ENCODE measurements around the gene CPSF4L.

CPSF4L gene

DNA sequence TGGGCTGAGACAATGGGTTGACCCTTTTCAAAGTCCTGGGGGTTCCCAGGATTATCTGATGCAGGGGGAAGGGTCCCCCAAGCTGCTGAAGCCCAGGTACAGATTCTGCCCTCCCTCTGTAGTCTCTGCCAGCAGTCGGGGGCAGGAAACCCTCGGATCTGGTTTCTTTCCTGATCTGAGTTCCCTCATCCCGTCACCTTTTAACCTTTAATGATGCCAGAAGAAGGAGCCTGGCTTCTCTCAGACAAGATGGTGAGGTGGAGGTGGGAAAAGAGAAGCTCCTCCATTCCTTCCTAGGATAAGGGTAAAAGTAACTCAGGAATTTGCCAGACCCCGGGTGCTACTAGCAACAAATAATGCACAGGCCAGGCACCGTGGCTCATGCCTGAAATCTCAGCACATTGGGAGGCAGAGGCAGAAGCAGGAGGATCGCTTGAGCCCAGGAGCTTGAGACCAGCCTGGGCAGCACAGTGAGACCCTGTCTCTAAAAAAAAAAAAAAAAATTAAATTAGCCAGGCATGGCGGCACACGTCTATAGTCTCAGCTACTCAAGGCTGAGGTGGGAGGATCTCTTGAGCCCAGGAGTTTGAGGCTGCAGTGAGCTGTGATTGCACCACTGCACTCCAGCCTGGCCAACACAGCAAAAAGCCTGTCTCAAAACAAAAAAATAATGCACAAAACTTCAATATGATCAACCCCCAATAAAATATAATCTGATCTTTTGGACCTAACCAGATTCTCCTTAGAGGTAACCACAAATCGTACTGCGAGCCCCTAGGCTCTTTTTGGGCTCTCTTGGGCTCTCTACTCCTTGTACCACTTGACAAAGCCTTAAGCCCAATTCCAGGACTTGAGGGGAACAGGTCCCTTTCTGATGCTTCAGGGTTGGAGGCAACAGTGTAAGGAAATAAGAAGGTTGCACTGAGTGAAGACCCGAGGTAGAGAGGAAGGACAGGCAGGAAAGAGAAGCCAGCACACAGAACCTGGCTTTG, 44.5 kb upstream of the CPSF4L start:
- H3K4me3 ChIP-seq (ENCODE audit: low read depth, low read length) = no peak overlapping the region; the same call in 1 of the 2 replicates
- DNase-seq (ENCODE audit: low read depth, low spot score) = no peak
- TF ChIP-seq, protein P1, sequence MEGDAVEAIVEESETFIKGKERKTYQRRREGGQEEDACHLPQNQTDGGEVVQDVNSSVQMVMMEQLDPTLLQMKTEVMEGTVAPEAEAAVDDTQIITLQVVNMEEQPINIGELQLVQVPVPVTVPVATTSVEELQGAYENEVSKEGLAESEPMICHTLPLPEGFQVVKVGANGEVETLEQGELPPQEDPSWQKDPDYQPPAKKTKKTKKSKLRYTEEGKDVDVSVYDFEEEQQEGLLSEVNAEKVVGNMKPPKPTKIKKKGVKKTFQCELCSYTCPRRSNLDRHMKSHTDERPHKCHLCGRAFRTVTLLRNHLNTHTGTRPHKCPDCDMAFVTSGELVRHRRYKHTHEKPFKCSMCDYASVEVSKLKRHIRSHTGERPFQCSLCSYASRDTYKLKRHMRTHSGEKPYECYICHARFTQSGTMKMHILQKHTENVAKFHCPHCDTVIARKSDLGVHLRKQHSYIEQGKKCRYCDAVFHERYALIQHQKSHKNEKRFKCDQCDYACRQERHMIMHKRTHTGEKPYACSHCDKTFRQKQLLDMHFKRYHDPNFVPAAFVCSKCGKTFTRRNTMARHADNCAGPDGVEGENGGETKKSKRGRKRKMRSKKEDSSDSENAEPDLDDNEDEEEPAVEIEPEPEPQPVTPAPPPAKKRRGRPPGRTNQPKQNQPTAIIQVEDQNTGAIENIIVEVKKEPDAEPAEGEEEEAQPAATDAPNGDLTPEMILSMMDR (IDR thresholded peaks at IDR 0.05; ENCODE audit: insufficient read depth, low read length, missing control alignments) = no peak
- ChIA-PET POLR2A (no interaction called here), CTCF (interaction anchor here (0.6 to 6.3 kb wide), 6 partner anchors 15 to 426 kb away, joined by 3 to 33 read pairs (median 4); no protein-coding TSS in a partner anchor)

DNA sequence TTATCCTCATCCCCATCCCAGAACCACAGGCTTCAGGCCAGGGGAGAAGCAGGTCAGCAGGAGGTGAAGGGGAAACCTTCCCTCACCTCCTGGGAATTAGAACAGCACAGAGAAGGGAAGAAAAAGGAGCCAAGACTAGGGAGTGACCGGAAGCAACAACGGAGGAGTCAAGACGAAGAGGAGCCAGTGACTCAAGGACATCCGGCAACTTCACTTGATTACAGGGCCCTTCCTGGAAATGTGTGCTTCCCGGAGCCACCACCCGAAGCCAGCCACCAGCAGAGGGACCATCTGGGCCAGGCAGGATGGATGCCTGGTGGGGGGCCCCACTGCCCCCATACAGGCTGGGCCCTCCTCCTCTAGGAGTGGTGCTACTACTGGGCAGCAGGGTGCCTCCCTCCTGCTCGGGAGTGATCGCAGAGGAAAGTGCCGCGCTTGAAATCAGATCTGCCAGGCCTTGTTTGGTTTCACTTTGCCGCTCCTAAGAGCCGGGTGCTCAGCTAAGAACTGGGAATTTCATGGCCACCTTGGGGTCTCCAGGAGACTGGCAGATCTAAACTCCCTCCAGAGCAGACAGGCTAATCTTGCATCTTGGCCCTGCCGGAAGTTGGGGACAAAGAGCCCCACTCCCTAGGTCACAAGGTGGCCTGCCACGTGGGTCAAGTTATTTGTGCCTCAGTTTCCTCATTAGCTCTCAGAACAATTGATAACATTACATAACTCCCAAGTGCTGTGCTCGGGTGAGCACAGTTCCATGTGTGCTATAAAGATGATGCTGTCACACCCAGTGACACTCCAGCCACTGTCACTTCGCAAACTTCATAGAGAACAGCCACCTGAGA, 43.5 kb upstream of the CPSF4L start:
- no peak for DNase-seq (ENCODE audit: low read depth, low spot score)
- TF ChIP-seq, protein P1 (IDR thresholded peaks at IDR 0.05; ENCODE audit: insufficient read depth, low read length, missing control alignments) = peak; percentile 27
- CTCF ChIA-PET = interaction anchor here (0.7 to 1.9 kb wide), 6 partner anchors 9 to 618 kb away, joined by 3 to 8 read pairs (median 4); no protein-coding TSS in a partner anchor
- POLR2A ChIA-PET = interaction anchor here (1.5 kb wide), 1 partner anchor 13 kb away, joined by 3 read pairs; no protein-coding TSS in a partner anchor
- peak overlapping the region; percentile 55 for H3K4me3 ChIP-seq (ENCODE audit: low read depth, low read length)

DNA sequence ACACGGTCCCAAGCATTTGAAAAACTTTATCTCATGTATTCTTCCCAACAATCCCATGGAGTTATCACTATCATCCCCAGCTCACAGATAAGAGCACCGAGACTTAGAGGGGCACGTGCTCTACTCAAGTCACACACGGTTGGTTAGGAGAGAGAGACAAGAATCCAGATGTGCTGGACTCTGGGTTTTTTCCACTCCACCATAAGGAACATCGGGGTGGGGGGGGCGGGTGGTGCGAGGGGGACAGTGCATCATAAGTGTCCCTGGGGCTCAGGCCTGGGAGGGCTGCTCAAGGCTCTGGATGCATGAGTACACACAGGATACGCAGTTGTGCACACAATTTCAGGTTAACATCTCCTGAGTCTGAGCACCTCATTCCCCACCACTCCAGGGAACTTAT, 42.8 kb upstream of the CPSF4L start:
- DNase-seq (ENCODE audit: low read depth, low spot score) = no peak
- TF ChIP-seq, protein P1 (IDR thresholded peaks at IDR 0.05; ENCODE audit: insufficient read depth, low read length, missing control alignments) = no peak

DNA sequence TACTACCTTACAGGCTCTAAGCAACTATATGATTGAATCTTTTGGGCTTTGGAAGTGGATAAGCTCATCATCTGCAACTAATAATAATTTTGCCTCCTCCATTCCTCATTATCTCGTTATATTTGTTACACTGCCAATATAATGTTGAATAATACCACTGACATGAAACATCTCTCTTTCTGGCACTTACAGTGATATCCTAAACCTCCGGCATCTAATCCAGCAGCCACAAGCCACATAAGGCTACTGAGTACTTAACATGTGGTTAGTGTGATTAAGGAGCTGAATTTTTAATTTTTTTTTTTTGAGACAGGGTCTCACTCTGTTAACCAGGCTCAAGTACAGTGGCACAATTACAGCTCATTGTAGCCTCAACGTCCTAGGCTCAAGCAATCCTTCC, 40.5 kb upstream of the CPSF4L start:
- DNase-seq (ENCODE audit: low read depth, low spot score) = no peak

More for the DNA sequence above, 42.8 kb upstream of the CPSF4L start:
- ChIA-PET CTCF (interaction anchor here (0.8 to 1.0 kb wide), 2 partner anchors 49 to 618 kb away, joined by 3 to 4 read pairs; no protein-coding TSS in a partner anchor), POLR2A (interaction anchor here (1.5 kb wide), 1 partner anchor 12 kb away, joined by 3 read pairs; no protein-coding TSS in a partner anchor)
- H3K4me3 ChIP-seq (ENCODE audit: low read depth, low read length) = no peak overlapping the region

DNA sequence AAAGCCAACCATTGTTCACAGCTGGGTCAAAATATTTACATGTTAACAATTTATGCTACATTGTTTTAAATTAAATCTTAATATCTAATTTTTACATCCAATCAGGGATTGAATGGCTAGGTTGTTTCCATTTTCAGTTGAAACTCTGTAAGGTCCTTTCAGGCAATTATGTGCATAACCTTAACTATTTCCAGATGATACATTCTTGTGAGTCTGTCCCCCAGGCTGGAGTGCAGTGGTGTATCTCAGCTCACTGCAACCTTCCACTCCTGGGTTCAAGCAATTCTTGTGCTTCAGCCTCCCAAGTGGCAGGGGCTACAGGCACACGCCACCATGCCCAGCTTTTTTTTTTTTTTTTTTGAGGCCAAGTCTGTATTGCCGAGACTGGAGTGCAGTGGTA, 39.7 kb upstream of the CPSF4L start:
- CTCF ChIA-PET = interaction anchor here (1.8 to 3.4 kb wide), 3 partner anchors 9 to 68 kb away, joined by 6 to 12 read pairs (median 11); no protein-coding TSS in a partner anchor
- no peak overlapping the region for H3K4me3 ChIP-seq (ENCODE audit: low read depth, low read length)
- POLR2A ChIA-PET = interaction anchor here (0.7 kb wide), 1 partner anchor 11 kb away, joined by 3 read pairs; no protein-coding TSS in a partner anchor
- TF ChIP-seq, protein P1 (IDR thresholded peaks at IDR 0.05; ENCODE audit: insufficient read depth, low read length, missing control alignments) = no peak
- no peak for DNase-seq (ENCODE audit: low read depth, low spot score)

More for the DNA sequence above, 40.5 kb upstream of the CPSF4L start:
- TF ChIP-seq, protein P1 (IDR thresholded peaks at IDR 0.05; ENCODE audit: insufficient read depth, low read length, missing control alignments) = no peak
- ChIA-PET CTCF (interaction anchor here (1.8 to 3.4 kb wide), 3 partner anchors 9 to 68 kb away, joined by 6 to 12 read pairs (median 11); no protein-coding TSS in a partner anchor), POLR2A (interaction anchor here (1.3 kb wide), 1 partner anchor 11 kb away, joined by 6 read pairs; no protein-coding TSS in a partner anchor)
- H3K4me3 ChIP-seq (ENCODE audit: low read depth, low read length) = no peak overlapping the region
